Progenitor cell of endocrine pancreas (in vitro differentiated cells): Measurements from ENCODE around the gene SUSD4. TPM values are rescaled to one million over a fixed set of nuclear protein-coding genes. Genes with fewer than 3 reads are reported as not detected.

Experiments
- DNase-seq: peaks from one replicate; pipeline ENCODE4 v3.0.0; 2021; ENCODE audit warnings: low spot score; ENCODE audit not compliant: unreplicated experiment
- H3K27ac Mint-ChIP-seq: 2 replicates; pipeline ENCODE4 v1.8.0; 2021; ENCODE audit warnings: mild to moderate bottlenecking, moderate library complexity, mixed read lengths
- H3K27me3 Mint-ChIP-seq: 2 replicates; pipeline ENCODE4 v1.8.0; 2021; ENCODE audit warnings: mixed read lengths
- H3K36me3 Mint-ChIP-seq: 2 replicates; pipeline ENCODE4 v1.8.0; 2022; ENCODE audit warnings: mixed read lengths; ENCODE audit not compliant: insufficient read depth
- H3K4me1 Mint-ChIP-seq: 2 replicates; pipeline ENCODE4 v1.8.0; 2021; ENCODE audit warnings: low read depth, mixed read lengths
- H3K4me3 Mint-ChIP-seq: 2 replicates; pipeline ENCODE4 v1.8.0; 2021; ENCODE audit warnings: low read depth, mild to moderate bottlenecking, moderate library complexity, mixed read lengths
- H3K9me3 Mint-ChIP-seq: 2 replicates; pipeline ENCODE4 v1.8.0; 2021; ENCODE audit warnings: low read depth, mixed read lengths
- CTCF ChIP-seq: fragments of 200-600 bp; sonication (generic); IDR thresholded peaks from one replicate; pipeline ENCODE4 v1.5.0; 2021; ENCODE audit warnings: antibody characterized with exemption, mild to moderate bottlenecking; ENCODE audit not compliant: unreplicated experiment
- total RNA-seq: library from RNA; stranded (reverse); gene quantifications from 2 replicates; pipeline ENCODE4 v1.2.1, GENCODE V29; 2021

Gene SUSD4
- total RNA-seq, 1 donor from 2014 or later = 6.0 TPM

GRCh38 chr1:223245411-223245810, 118.6 kb downstream of the SUSD4 start:
- Mint-ChIP-seq H3K27ac (no peak overlapping the region), H3K9me3 (no peaks in the 10 kb centered on the region), H3K27me3 (peaks cover 27% of the 10 kb centered on the region), H3K4me1 (peaks cover 23% of the 10 kb centered on the region), H3K4me3 (no peak overlapping the region), H3K36me3 (no peaks in the 10 kb centered on the region)
- no peak for DNase-seq
- TF ChIP-seq CTCF = no peak

- peak; percentile 25 for TF ChIP-seq CTCF
- Mint-ChIP-seq H3K9me3 (no peaks in the 10 kb centered on the region), H3K27ac (peak overlapping the region; percentile 29), H3K27me3 (peaks cover 22% of the 10 kb centered on the region), H3K36me3 (no peaks in the 10 kb centered on the region), H3K4me1 (peaks cover 22% of the 10 kb centered on the region), H3K4me3 (no peak overlapping the region)
- no peak for DNase-seq
Measured at GRCh38 chr1:223244366-223245103, 119.4 kb downstream of the SUSD4 start.

- no peak for DNase-seq
- TF ChIP-seq CTCF = no peak
- Mint-ChIP-seq H3K27me3 (peaks cover 22% of the 10 kb centered on the region), H3K9me3 (peaks cover 5% of the 10 kb centered on the region), H3K4me3 (no peak overlapping the region), H3K36me3 (no peaks in the 10 kb centered on the region), H3K4me1 (peaks cover 16% of the 10 kb centered on the region), H3K27ac (no peak overlapping the region)
Measured at GRCh38 chr1:223243441-223244050, 120.4 kb downstream of the SUSD4 start.

- Mint-ChIP-seq H3K27ac (no peak overlapping the region), H3K36me3 (no peaks in the 10 kb centered on the region), H3K9me3 (peaks cover 11% of the 10 kb centered on the region), H3K4me1 (peaks cover 10% of the 10 kb centered on the region), H3K4me3 (no peak overlapping the region), H3K27me3 (peaks cover 22% of the 10 kb centered on the region)
- TF ChIP-seq CTCF = no peak
- no peak for DNase-seq
Measured at GRCh38 chr1:223242971-223243370, 121.0 kb downstream of the SUSD4 start.

- no peak overlapping the region for H3K27ac Mint-ChIP-seq
- H3K4me1 Mint-ChIP-seq = peaks cover 10% of the 10 kb centered on the region
- H3K4me3 Mint-ChIP-seq = no peak overlapping the region
- DNase-seq = no peak
- H3K27me3 Mint-ChIP-seq = peaks cover 22% of the 10 kb centered on the region
- no peaks in the 10 kb centered on the region for H3K36me3 Mint-ChIP-seq
- H3K9me3 Mint-ChIP-seq = peaks cover 15% of the 10 kb centered on the region
- TF ChIP-seq CTCF = no peak
Measured at GRCh38 chr1:223242382-223242955, 121.5 kb downstream of the SUSD4 start.
